Urinary bladder (tissue), 4 donors: ENCODE results near the gene NUCKS1. TPM values are rescaled to one million over a fixed set of nuclear protein-coding genes. Genes with fewer than 3 reads are reported as not detected.

Experiments
- DNase-seq: peaks from one replicate; pipeline ENCODE4 v3.0.0-alpha.2; 2015; ENCODE audit errors: extremely low spot score
- H3K27ac ChIP-seq: one replicate; pipeline ENCODE4 v1.5.1; 2013; ENCODE audit warnings: low read depth, mild to moderate bottlenecking, moderate library complexity
- H3K36me3 ChIP-seq: one replicate; pipeline ENCODE4 v1.6.1; 2013; ENCODE audit warnings: mild to moderate bottlenecking, moderate library complexity; ENCODE audit not compliant: insufficient read depth
- H3K4me1 ChIP-seq: one replicate; pipeline ENCODE4 v1.6.1; 2013; ENCODE audit warnings: mild to moderate bottlenecking, moderate library complexity; ENCODE audit not compliant: insufficient read depth
- H3K4me3 ChIP-seq: one replicate; pipeline ENCODE4 v1.5.1; 2013; ENCODE audit warnings: low read depth, low read length
- WGBS: extraction: QIAGEN DNeasy Blood & Tissue Kit; methylation state at CpG from one replicate; pipeline ENCODE4 v1.1.7; 2013; 5-methylcytosine and 5-hydroxymethylcytosine counted together
- polyA plus RNA-seq: library from polyadenylated mRNA; stranded (reverse); fragments of 200-250 nt; gene quantifications from one replicate; pipeline ENCODE4 v1.2.3, GENCODE V29; 2013
- total RNA-seq: library from RNA; depleted of rRNA; stranded (reverse); fragments of >200 nt; gene quantifications from one replicate; pipeline ENCODE4 v1.2.3, GENCODE V29; 2014
- donor health status: healthy with polysubstance abuse.
- donor health status: healthy.

NUCKS1 gene
- total RNA-seq (287 TPM), polyA plus RNA-seq (79.9 TPM)

DNA sequence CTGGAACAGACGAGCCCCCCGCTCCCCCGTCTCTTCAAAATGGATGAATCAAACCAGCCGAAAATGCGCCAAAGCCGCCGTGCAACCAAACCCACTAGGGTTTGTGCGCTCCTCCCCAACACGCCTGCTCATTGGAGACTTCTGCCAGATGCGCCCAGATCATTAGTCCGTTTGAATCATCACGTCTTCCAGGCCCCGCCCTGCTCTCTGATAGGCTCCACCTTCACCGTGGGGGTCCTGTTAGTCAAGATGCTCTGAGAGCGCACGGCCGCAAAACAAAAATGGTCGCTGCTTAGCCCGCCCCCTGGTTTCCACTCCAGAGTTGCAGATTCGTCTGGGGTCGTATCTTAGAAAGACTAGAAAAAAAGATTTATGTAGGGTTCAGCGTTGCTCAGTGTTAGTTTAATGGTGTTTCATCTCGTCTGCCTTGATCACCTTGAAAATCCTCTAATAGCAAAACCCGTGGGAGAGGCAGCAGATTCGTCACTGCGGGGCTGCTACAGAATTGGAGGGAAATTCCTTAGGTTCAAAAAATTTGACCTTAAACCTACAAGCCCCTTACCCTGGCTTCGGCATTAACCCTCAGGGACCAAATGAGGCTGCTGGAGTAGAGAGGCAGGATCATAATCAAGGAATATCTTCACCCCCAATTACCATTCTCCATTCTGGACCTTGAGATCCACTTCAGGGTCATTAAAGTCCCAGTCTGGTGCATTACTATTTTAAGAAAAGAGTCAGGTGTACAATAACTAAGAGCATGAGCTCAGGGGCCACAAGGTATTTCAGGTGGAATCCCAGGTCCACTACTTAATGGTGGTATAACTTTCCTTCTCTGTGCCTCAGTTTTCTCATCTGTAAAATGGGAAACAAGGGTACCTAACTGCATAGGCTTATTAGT is at the start of gene NUCKS1:
Gene NUCKS1 (minus strand): TSS at position 45 of the 898 bp plus-strand sequence. CDS start 209 bp downstream, outside the sequence.
- Histone ChIP-seq H3K36me3 (no peaks in the 10 kb centered on the region), H3K27ac (peak within 1 kb of the TSS; percentile 99), H3K4me1 (no peaks in the 10 kb centered on the region), H3K4me3 (peak within 1 kb of the TSS; percentile 94)
- peak; percentile 99 for DNase-seq
- WGBS = 1% methylated on average over 27 of the region's 27 CpGs

DNA sequence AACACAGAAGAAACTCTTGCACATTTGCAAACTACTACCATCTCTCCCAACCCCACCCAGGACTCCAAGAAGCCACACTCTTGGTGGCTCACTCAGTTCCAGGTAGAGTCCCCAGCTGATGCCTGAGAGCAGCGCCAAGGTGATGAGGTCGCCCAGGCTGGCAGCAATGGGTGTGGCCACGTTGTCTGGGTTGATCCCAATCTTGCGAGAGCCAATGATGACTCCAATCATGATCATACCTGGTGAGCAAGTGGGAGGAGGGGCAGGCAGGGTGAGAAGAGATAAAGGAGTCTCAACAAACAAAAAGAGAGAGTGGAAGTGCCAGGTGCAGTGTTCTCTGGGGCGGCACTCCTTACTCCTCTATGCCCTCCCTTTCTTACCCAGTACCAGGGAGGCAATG is 48.6 kb upstream of the NUCKS1 start:
- Histone ChIP-seq H3K36me3 (no peaks in the 10 kb centered on the region), H3K4me3 (no peak overlapping the region), H3K4me1 (no peaks in the 10 kb centered on the region), H3K27ac (no peak overlapping the region)
- no peak for DNase-seq
- WGBS = 88% methylated on average over 5 of the region's 5 CpGs

DNA sequence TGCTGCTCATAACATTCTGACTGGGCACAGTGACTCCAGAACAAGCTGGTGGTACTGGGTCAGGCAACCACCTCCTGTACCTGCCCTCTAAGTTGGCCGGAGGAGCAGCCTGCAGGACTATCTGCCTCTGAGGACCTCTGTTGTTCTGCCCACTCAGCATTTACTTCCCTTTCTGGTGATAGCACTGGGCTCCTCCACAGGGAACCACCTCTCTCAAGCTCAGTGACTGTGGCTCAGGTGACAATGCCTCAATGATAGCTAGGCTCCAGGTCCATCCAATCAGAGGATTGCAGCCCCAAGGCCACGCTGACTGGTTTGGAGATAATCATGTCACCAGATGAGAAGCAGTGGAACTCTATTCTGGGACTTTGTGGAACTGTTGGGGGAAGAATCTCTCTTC is 47.2 kb upstream of the NUCKS1 start:
- H3K4me3 ChIP-seq = no peak overlapping the region
- 98% methylated on average over 2 of the region's 2 CpGs for WGBS
- H3K27ac ChIP-seq = no peak overlapping the region
- H3K36me3 ChIP-seq = no peaks in the 10 kb centered on the region
- H3K4me1 ChIP-seq = no peaks in the 10 kb centered on the region
- DNase-seq = no peak

- 62% methylated on average over 5 of the region's 5 CpGs for WGBS
- H3K4me3 ChIP-seq = no peak overlapping the region
- H3K4me1 ChIP-seq = no peaks in the 10 kb centered on the region
- DNase-seq = no peak
- H3K36me3 ChIP-seq = no peaks in the 10 kb centered on the region
- no peak overlapping the region for H3K27ac ChIP-seq
Measured at GRCh38 chr1:205794011-205794730, 44.2 kb upstream of the NUCKS1 start.

DNA sequence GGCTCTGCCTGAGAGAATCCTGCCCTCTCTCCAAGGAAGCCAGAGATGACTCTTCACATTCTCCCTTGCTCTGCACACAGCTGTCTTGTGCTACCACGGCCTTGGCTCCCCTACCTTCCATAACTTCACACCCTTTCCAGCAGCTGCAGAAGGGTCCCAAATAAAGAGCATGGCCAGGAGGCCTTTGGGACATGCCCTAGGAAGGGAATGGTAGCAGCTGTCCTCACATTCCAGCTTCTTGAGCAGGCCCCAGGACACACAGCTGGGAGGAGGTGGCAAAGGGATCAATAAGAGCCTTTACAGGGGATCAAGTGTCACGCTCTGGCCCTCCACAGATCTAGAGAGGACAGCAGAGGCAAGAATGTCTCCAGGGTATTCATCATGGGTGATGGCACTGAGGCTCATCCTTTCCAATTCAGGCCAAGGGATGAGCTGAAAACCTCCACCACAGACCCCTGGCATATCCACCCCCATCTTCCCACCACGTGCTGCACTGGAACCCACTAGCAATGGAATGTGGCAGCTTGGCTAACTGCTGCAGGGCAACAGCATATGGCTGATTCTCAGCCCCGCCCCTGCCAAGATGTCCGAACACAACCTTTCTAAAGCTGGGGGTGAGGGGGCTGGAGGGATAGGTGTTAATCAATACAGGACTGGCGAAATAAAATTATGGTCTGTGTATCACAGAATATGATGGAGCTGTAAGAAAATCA is 43.1 kb upstream of the NUCKS1 start:
- no peaks in the 10 kb centered on the region for H3K4me1 ChIP-seq
- 78% methylated on average over 6 of the region's 6 CpGs for WGBS
- no peak overlapping the region for H3K4me3 ChIP-seq
- H3K27ac ChIP-seq = no peak overlapping the region
- H3K36me3 ChIP-seq = no peaks in the 10 kb centered on the region
- no peak for DNase-seq

GRCh38 chr1:205792481-205792881 is 42.5 kb upstream of the NUCKS1 start:
- WGBS = 76% methylated on average over 8 of the region's 8 CpGs

DNA sequence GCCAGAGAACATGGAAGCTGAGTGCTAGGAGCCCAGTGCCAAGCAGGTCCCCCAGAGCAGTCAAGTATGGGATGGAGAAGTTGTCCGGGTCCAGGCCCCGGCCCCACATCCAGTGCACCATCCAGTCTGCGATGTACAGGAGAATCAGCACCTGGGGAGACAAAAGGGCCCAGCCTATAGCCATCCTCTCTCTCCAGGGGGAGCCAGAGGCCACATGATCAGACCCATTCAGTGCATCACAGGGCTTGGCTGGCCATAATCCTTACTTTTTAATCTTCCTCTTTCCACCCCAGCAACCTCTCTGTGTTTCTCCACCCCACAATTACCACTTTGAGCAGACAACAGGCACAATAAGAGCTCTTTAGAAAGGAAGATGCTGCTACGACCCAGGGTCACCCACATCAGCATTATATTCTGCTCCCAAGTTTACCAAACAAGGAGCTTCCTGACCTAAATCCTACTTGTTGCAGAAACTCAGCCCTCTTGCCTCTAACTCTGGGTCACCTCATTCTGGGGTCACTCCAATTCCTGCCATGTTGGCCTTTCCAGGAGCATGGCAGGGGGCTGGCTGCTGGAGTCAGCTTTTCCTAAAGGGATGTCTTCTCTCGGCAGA is 41.7 kb upstream of the NUCKS1 start:
- 67% methylated on average over 5 of the region's 5 CpGs for WGBS
- DNase-seq = no peak
- H3K27ac ChIP-seq = no peak overlapping the region
- H3K36me3 ChIP-seq = no peaks in the 10 kb centered on the region
- no peaks in the 10 kb centered on the region for H3K4me1 ChIP-seq
- no peak overlapping the region for H3K4me3 ChIP-seq

More at GRCh38 chr1:205792481-205792881, 42.5 kb upstream of the NUCKS1 start:
- H3K36me3 ChIP-seq = no peaks in the 10 kb centered on the region
- H3K4me1 ChIP-seq = no peaks in the 10 kb centered on the region
- H3K4me3 ChIP-seq = no peak overlapping the region
- no peak for DNase-seq
- no peak overlapping the region for H3K27ac ChIP-seq

- 67% methylated on average over 10 of the region's 10 CpGs for WGBS
- no peak for DNase-seq
- no peak overlapping the region for H3K4me3 ChIP-seq
- no peaks in the 10 kb centered on the region for H3K4me1 ChIP-seq
- no peaks in the 10 kb centered on the region for H3K36me3 ChIP-seq
- no peak overlapping the region for H3K27ac ChIP-seq
Measured at GRCh38 chr1:205787287-205787916, 37.4 kb upstream of the NUCKS1 start.

DNA sequence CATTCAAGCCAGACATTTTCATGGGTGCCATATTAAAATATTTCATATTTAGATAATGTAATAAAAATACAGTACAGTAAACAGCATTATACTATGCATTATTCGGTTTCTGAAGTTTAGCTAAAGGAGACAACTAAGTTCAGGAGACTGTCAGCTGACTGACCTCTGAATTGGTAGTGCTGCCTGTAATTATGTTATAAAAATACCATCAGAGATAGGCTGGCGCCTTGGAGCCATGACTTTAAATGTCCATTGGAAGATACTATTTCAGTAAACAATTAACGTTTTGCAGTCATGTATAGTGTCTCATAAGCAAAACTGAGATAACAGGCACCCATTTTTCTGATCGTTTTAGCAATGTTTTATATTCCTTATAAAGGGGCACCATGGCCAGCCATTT is 36.6 kb upstream of the NUCKS1 start:
- Histone ChIP-seq H3K4me3 (no peak overlapping the region), H3K4me1 (no peaks in the 10 kb centered on the region), H3K27ac (no peak overlapping the region), H3K36me3 (no peaks in the 10 kb centered on the region)
- DNase-seq = no peak
- 41% methylated on average over 4 of the region's 4 CpGs for WGBS

DNA sequence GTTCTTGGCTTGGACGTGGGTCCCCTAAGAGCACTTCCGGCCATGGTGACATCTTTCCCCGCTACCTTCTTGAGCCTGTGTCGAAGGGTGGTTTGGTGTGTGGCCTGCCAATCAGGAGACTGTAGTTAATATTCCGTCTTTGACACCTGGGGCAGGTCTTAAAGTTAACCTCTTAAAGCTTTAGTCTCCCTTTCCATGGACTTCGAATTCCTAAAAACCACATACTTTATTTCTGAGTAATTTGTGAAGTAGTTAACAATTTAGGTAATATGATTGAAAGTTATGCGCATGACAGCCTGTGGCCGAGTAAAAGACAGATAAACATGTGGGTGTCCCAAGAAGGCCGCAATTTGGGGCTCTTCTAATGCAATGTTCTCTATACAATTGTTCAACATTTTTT is 35.5 kb upstream of the NUCKS1 start:
- WGBS = 93% methylated on average over 9 of the region's 9 CpGs
- no peak overlapping the region for H3K4me3 ChIP-seq
- DNase-seq = no peak
- no peaks in the 10 kb centered on the region for H3K4me1 ChIP-seq
- no peaks in the 10 kb centered on the region for H3K36me3 ChIP-seq
- no peak overlapping the region for H3K27ac ChIP-seq

- no peak overlapping the region for H3K4me3 ChIP-seq
- H3K36me3 ChIP-seq = no peaks in the 10 kb centered on the region
- no peak overlapping the region for H3K27ac ChIP-seq
- 66% methylated on average over 4 of the region's 4 CpGs for WGBS
- no peaks in the 10 kb centered on the region for H3K4me1 ChIP-seq
- no peak for DNase-seq
Measured at GRCh38 chr1:205783904-205784303, 33.9 kb upstream of the NUCKS1 start.

DNA sequence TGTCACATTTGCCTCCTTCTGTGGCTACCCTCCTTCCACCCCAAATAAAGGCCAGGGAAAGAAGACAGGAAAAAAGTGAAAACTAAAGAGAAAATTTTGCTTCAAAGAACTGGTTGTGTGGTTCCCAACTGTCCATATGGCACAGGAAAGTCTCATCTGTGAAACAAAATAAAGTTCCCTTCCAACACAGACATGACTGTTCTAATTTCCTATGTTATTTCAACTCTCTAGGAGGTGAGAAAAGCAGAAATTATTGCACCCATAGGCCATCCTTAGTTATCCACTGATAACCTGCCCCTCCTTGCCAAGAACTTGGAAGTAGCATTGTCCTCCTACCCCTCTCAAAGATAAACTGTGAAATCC is 33.4 kb upstream of the NUCKS1 start:
- Histone ChIP-seq H3K4me1 (no peaks in the 10 kb centered on the region), H3K27ac (no peak overlapping the region), H3K4me3 (no peak overlapping the region), H3K36me3 (no peaks in the 10 kb centered on the region)
- no peak for DNase-seq
